Smooth muscle cell (in vitro differentiated cells): ENCODE data around the gene AREG. TPM values are rescaled to one million over a fixed set of nuclear protein-coding genes. Genes with fewer than 3 reads are reported as not detected.

Experiments
- DNase-seq: peaks from one replicate; lab custom pipeline; 2025; ENCODE audit not compliant: unreplicated experiment; lab: John Stamatoyannopoulos, UW
- H2AFZ ChIP-seq: fragments of 200-600 bp; sonication (generic); 2 replicates; pipeline ENCODE4 v1.6.0; 2016; ENCODE audit warnings: antibody characterized with exemption, low read depth, mild to moderate bottlenecking
- H3F3A ChIP-seq: fragments of 200-600 bp; sonication (generic); 2 replicates; pipeline ENCODE4 v1.6.0; 2017; ENCODE audit warnings: antibody characterized with exemption, low read depth
- H3K27ac ChIP-seq: fragments of 200-600 bp; sonication (generic); 2 replicates; pipeline ENCODE4 v1.5.1; 2016; ENCODE audit warnings: low read depth, mild to moderate bottlenecking
- H3K27me3 ChIP-seq: fragments of 200-600 bp; sonication (generic); 2 replicates; pipeline ENCODE4 v1.6.1; 2016; ENCODE audit warnings: low read depth, mild to moderate bottlenecking
- H3K36me3 ChIP-seq: fragments of 200-600 bp; sonication (generic); 2 replicates; pipeline ENCODE4 v1.5.1; 2016; ENCODE audit warnings: low read depth
- H3K4me1 ChIP-seq: fragments of 200-600 bp; sonication (generic); 2 replicates; pipeline ENCODE4 v1.5.1; 2016; ENCODE audit warnings: low read depth
- H3K4me2 ChIP-seq: fragments of 200-600 bp; sonication (generic); 2 replicates; pipeline ENCODE4 v1.6.0; 2016; ENCODE audit warnings: mild to moderate bottlenecking
- H3K4me3 ChIP-seq: fragments of 200-600 bp; sonication (generic); 2 replicates; pipeline ENCODE4 v1.5.1; 2016; ENCODE audit warnings: mild to moderate bottlenecking
- H3K79me2 ChIP-seq: fragments of 200-600 bp; sonication (generic); 2 replicates; pipeline ENCODE4 v1.6.0; 2016; ENCODE audit warnings: low read depth, mild to moderate bottlenecking
- H3K9ac ChIP-seq: fragments of 200-600 bp; sonication (generic); 2 replicates; pipeline ENCODE4 v1.6.0; 2016; ENCODE audit warnings: low read depth
- H3K9me3 ChIP-seq: fragments of 200-600 bp; sonication (generic); replicated peaks from 2 replicates; pipeline ENCODE4 v1.5.1; 2016; ENCODE audit warnings: low read depth
- H4K20me1 ChIP-seq: fragments of 200-600 bp; sonication (generic); 2 replicates; pipeline ENCODE4 v1.6.0; 2016; ENCODE audit warnings: low read depth
- CTCF ChIP-seq: fragments of 200-600 bp; sonication (generic); IDR thresholded peaks from 2 replicates; pipeline ENCODE4 v1.5.1; 2017; ENCODE audit warnings: borderline replicate concordance, mild to moderate bottlenecking, antibody characterized with exemption; ENCODE audit not compliant: insufficient read depth, poor library complexity, severe bottlenecking
- WGBS: methylation state at CpG from one replicate; pipeline ENCODE4 v1.1.7; 2016; ENCODE audit warnings: low lambda C conversion rate; 5-methylcytosine and 5-hydroxymethylcytosine counted together
- polyA plus RNA-seq: library from polyadenylated mRNA; unstranded; fragments of >200 nt; fragmentation: Nextera tagmentation; extraction: Ambion mirVana; gene quantifications from 2 replicates; pipeline ENCODE4 v1.2.1, GENCODE V29; 2016
- total RNA-seq: library from RNA; depleted of rRNA; stranded (reverse); fragments of >200 nt; gene quantifications from 2 replicates; pipeline ENCODE4 v1.2.3, GENCODE V29; 2014

The AREG gene
- total and polyA plus RNA-seq, 2 experiments from 2014 or later: 86.9 to 123 TPM

GRCh38 chr4:74481891-74482609, 37.1 kb downstream of the AREG start:
- no peak for DNase-seq
- 94% methylated on average over 3 of the region's 3 CpGs for WGBS

GRCh38 chr4:74483226-74483911, 38.4 kb downstream of the AREG start:
- WGBS: 74% methylated on average over 6 of the region's 6 CpGs
- H3K9me3 ChIP-seq: no peaks in the 10 kb centered on the region
- H3K4me2 ChIP-seq: no peak overlapping the region
- no peaks in the 10 kb centered on the region for H3F3A ChIP-seq
- H3K4me1 ChIP-seq: no peaks in the 10 kb centered on the region
- no peak overlapping the region for H3K9ac ChIP-seq
- no peaks in the 10 kb centered on the region for H3K79me2 ChIP-seq
- no peak overlapping the region for H2AFZ ChIP-seq
- no peaks in the 10 kb centered on the region for H3K36me3 ChIP-seq
- no peak overlapping the region for H3K4me3 ChIP-seq
- H3K27me3 ChIP-seq: no peaks in the 10 kb centered on the region
- TF ChIP-seq CTCF: no peak
- no peak overlapping the region for H3K27ac ChIP-seq
- no peak for DNase-seq
- no peaks in the 10 kb centered on the region for H4K20me1 ChIP-seq

More at GRCh38 chr4:74481891-74482609, 37.1 kb downstream of the AREG start:
- no peak overlapping the region for H2AFZ ChIP-seq
- H3K36me3 ChIP-seq: no peaks in the 10 kb centered on the region
- H3K9ac ChIP-seq: no peak overlapping the region
- no peak overlapping the region for H3K27ac ChIP-seq
- no peak overlapping the region for H3K4me2 ChIP-seq
- no peaks in the 10 kb centered on the region for H3K9me3 ChIP-seq
- no peaks in the 10 kb centered on the region for H3K4me1 ChIP-seq
- H3K79me2 ChIP-seq: no peaks in the 10 kb centered on the region
- TF ChIP-seq CTCF: no peak
- H3K4me3 ChIP-seq: no peak overlapping the region
- no peaks in the 10 kb centered on the region for H4K20me1 ChIP-seq
- H3K27me3 ChIP-seq: no peaks in the 10 kb centered on the region
- H3F3A ChIP-seq: no peaks in the 10 kb centered on the region

GRCh38 chr4:74486905-74487304, 42.0 kb downstream of the AREG start:
- Histone ChIP-seq H3K27me3 (no peaks in the 10 kb centered on the region), H3K9ac (no peak overlapping the region), H3K4me1 (no peaks in the 10 kb centered on the region), H3K4me2 (no peak overlapping the region), H3K36me3 (no peaks in the 10 kb centered on the region), H3K9me3 (no peaks in the 10 kb centered on the region), H2AFZ (no peak overlapping the region), H4K20me1 (no peaks in the 10 kb centered on the region), H3K4me3 (no peak overlapping the region), H3K27ac (no peak overlapping the region), H3K79me2 (no peaks in the 10 kb centered on the region), H3F3A (no peaks in the 10 kb centered on the region)
- 98% methylated on average over 2 of the region's 2 CpGs for WGBS
- no peak for TF ChIP-seq CTCF
- no peak for DNase-seq
